OCI-LY3 (cell line): Measurements from ENCODE around the gene ARHGEF28.

Experiments used
- EZH2phosphoT487 ChIP-seq: fragments of 200-600 bp; shearing (Covaris generic); IDR thresholded peaks from 2 replicates; pipeline ENCODE4 v1.6.1; 2018; ENCODE audit warnings: antibody characterized with exemption, mixed run types, low read depth
- TF ChIP-seq, protein P1 (sequence below): fragments of 200-600, 300-600 bp; sonication (generic); IDR thresholded peaks from 2 replicates; pipeline ENCODE4 v1.5.1; 2014; ENCODE audit warnings: antibody characterized with exemption, low read length, low read depth

DNA sequence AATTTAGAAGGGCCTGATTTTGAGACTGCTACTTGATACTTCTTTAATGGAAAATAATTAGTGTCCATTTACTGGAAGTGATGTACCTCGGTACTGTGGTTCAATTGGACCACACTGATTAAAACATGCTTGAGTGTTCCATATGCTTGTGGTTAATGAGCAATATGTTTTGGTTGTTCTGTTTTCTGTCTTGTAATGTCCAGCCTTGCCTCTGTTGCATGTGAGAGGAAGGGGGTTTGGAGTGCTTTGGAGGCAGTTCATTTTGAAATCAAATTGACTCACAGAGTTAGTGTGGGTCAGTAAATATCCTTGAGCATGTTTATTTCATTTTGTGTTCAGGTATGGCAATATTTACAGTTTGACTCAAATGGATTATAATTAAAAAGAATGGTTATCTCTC is 334.4 kb downstream of the ARHGEF28 start:
- TF ChIP-seq, protein P1, sequence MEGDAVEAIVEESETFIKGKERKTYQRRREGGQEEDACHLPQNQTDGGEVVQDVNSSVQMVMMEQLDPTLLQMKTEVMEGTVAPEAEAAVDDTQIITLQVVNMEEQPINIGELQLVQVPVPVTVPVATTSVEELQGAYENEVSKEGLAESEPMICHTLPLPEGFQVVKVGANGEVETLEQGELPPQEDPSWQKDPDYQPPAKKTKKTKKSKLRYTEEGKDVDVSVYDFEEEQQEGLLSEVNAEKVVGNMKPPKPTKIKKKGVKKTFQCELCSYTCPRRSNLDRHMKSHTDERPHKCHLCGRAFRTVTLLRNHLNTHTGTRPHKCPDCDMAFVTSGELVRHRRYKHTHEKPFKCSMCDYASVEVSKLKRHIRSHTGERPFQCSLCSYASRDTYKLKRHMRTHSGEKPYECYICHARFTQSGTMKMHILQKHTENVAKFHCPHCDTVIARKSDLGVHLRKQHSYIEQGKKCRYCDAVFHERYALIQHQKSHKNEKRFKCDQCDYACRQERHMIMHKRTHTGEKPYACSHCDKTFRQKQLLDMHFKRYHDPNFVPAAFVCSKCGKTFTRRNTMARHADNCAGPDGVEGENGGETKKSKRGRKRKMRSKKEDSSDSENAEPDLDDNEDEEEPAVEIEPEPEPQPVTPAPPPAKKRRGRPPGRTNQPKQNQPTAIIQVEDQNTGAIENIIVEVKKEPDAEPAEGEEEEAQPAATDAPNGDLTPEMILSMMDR = no peak
- no peak for TF ChIP-seq EZH2phosphoT487
